Retinal pigment epithelial cell (primary cell): ENCODE results near the gene CDK1.

Experiments used
- DNase-seq: peaks from one replicate; pipeline ENCODE4 v3.0.0-alpha.2; 2010; ENCODE audit warnings: low read depth
- H3K4me3 ChIP-seq: 2 replicates; pipeline ENCODE4 v1.5.1; 2011; ENCODE audit warnings: mild to moderate bottlenecking, low read length, control low read depth, moderate library complexity
- TF ChIP-seq, protein P1 (sequence below): conservative IDR thresholded peaks from 2 replicates; pipeline ENCODE4 v1.5.1; 2011; ENCODE audit warnings: low read depth, low read length, control low read depth, inconsistent platforms

CDK1 gene

GRCh38 chr10:60778214-60778970 is at the start of gene CDK1:
Gene CDK1, plus strand, starts transcription at chr10:60778478. Its CDS starts 1,688 bp downstream, at chr10:60780166.
- peak within 1 kb of the TSS; percentile 85 for H3K4me3 ChIP-seq
- DNase-seq: peak; percentile 96
- TF ChIP-seq, protein P1, sequence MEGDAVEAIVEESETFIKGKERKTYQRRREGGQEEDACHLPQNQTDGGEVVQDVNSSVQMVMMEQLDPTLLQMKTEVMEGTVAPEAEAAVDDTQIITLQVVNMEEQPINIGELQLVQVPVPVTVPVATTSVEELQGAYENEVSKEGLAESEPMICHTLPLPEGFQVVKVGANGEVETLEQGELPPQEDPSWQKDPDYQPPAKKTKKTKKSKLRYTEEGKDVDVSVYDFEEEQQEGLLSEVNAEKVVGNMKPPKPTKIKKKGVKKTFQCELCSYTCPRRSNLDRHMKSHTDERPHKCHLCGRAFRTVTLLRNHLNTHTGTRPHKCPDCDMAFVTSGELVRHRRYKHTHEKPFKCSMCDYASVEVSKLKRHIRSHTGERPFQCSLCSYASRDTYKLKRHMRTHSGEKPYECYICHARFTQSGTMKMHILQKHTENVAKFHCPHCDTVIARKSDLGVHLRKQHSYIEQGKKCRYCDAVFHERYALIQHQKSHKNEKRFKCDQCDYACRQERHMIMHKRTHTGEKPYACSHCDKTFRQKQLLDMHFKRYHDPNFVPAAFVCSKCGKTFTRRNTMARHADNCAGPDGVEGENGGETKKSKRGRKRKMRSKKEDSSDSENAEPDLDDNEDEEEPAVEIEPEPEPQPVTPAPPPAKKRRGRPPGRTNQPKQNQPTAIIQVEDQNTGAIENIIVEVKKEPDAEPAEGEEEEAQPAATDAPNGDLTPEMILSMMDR: no peak

DNA sequence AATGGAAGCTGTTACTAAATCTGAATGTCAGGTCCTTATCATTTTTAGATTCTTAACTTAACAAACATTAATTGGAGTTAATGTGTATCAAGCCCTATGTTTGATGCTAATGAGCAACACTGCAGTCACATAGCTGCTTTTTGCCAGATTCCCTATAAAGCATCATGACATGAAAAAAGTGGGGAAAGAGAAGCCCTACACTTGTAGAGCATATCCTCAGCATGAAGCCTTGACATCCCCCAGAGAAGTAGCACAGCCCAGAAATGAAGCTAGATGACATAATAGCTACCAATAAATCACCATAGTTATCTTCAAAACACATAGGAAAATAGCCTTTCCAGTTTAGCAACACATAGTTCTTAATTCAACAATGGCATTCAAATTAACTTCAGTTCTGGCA is 49.2 kb upstream of the CDK1 start:
- no peak for DNase-seq
- H3K4me3 ChIP-seq: no peak overlapping the region
- TF ChIP-seq, protein P1: no peak

GRCh38 chr10:60731134-60731885 is 47.0 kb upstream of the CDK1 start:
- TF ChIP-seq, protein P1: no peak
- no peak for DNase-seq
- H3K4me3 ChIP-seq: no peak overlapping the region

DNA sequence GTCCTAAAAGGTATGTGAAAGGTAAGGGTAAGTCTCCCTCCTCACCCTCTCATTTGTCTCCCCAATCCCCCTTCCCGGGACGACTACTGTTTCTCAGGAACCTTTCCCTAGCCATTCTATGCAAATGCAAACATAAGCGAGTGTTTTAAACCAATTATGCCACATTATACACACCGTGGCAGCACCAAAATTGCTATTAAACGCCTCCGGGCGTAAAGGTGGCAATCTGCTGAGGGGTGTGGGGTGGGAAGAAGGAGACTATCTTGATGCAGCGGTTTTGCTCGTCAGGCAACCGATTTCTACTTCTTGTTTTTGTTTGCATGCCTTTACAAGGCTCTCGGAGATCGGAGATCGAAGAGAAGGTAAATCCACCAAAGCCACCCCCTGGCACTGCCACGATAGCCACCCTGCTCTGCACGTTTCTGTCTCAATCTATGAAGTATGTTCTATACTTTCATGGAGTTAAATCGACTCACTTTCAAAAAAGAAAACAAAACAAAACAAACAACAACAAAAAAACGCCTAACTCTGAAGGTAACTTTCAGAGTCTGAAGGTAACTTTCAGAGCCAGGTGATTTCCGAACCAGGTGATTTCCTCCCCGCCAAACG is 46.0 kb upstream of the CDK1 start:
- no peak for DNase-seq
- TF ChIP-seq, protein P1: no peak
- H3K4me3 ChIP-seq: peak overlapping the region; percentile 64

- TF ChIP-seq, protein P1: peak; percentile 34
- no peak for DNase-seq
- peak overlapping the region; percentile 64 for H3K4me3 ChIP-seq
These were observed 45.3 kb upstream of the CDK1 start for GRCh38 chr10:60732807-60733516.

DNA sequence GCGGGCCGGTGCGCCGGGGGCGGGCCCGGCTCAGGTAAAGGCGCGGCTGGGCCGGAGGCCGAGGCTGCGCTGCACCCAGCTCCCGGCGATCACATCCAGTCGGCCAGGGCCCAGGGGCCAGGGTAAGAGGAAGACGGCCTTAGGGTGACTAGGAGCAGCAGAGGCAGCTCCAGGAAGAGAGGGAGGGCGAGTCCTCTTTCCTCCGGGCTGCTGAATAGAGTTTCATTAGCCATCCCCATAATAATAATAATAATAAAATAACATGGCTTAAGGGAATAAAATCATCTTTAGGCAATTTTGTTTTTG is 44.8 kb upstream of the CDK1 start:
- peak overlapping the region; percentile 64 for H3K4me3 ChIP-seq
- DNase-seq: no peak
- TF ChIP-seq, protein P1: no peak
